Fibroblast of pulmonary artery (primary cell): ENCODE results near the gene GPC3.

Experiments
- DNase-seq: peaks from one replicate; pipeline ENCODE4 v3.0.0-alpha.2; 2010; ENCODE audit warnings: low read depth
- H3K4me3 ChIP-seq: replicated peaks from 2 replicates; pipeline ENCODE4 v1.5.1; 2011; ENCODE audit warnings: low read depth, mild to moderate bottlenecking, control low read depth, low read length, moderate library complexity
- CTCF ChIP-seq: IDR thresholded peaks from 2 replicates; pipeline ENCODE4 v1.5.1; 2011; ENCODE audit warnings: mild to moderate bottlenecking, control low read depth, low read length, inconsistent platforms; ENCODE audit errors: missing control alignments

Gene GPC3

GRCh38 chrX:133815496-133815895, 169.9 kb downstream of the GPC3 start:
- no peak for DNase-seq
- no peak overlapping the region for H3K4me3 ChIP-seq
- TF ChIP-seq CTCF: no peak

GRCh38 chrX:133813971-133814370, 171.4 kb downstream of the GPC3 start:
- no peak for DNase-seq
- no peak for TF ChIP-seq CTCF
- H3K4me3 ChIP-seq: no peak overlapping the region

GRCh38 chrX:133812402-133812801, 173.0 kb downstream of the GPC3 start:
- TF ChIP-seq CTCF: no peak
- no peak overlapping the region for H3K4me3 ChIP-seq
- DNase-seq: no peak

- no peak for TF ChIP-seq CTCF
- DNase-seq: no peak
These were observed 174.5 kb downstream of the GPC3 start for GRCh38 chrX:133810925-133811324.

GRCh38 chrX:133804072-133804471, 181.3 kb downstream of the GPC3 start:
- no peak overlapping the region for H3K4me3 ChIP-seq
- no peak for DNase-seq
- TF ChIP-seq CTCF: no peak

More at GRCh38 chrX:133810925-133811324, 174.5 kb downstream of the GPC3 start:
- H3K4me3 ChIP-seq: no peak overlapping the region

GRCh38 chrX:133796282-133796681, 189.1 kb downstream of the GPC3 start:
- no peak for TF ChIP-seq CTCF
- H3K4me3 ChIP-seq: no peak overlapping the region
- no peak for DNase-seq

GRCh38 chrX:133794126-133794525, 191.3 kb downstream of the GPC3 start:
- TF ChIP-seq CTCF: no peak
- no peak overlapping the region for H3K4me3 ChIP-seq
- DNase-seq: no peak
